ENCODE measurements around the gene RALGPS1.

DNA sequence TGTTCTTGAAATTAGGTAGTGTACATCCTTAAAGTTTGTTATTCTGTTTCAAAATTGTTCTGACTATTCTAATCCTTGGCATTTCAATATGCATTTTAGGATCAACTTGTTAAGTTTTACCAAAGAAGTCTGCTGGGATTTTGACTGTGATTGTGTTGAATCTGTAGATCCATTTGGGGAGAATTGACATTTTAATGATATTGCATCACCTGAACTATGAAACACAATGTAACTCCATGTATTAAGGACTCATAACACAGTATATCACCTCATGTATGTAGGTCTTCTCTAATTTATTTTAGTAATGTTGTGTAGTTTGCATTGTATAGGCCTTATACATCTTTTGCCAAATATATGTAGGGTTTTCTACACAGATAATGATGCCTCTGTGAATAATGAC lies 77.8 kb downstream of the RALGPS1 start:
- TF ChIP-seq EGR1 (IDR thresholded peaks at IDR 0.05; ENCODE audit: borderline replicate concordance, low read depth, low read length) (no peak), EZH2 (IDR thresholded peaks at IDR 0.05; ENCODE audit: low read depth, low read length, severe bottlenecking) (no peak), TAF1 (IDR thresholded peaks at IDR 0.05; ENCODE audit: low read depth, low read length) (no peak), SP1 (IDR thresholded peaks at IDR 0.05; ENCODE audit: low read depth, low read length) (no peak), POLR2AphosphoS5 (IDR thresholded peaks at IDR 0.05; ENCODE audit: low read depth, low read length) (no peak), HDAC6 (IDR thresholded peaks at IDR 0.05; ENCODE audit: low read depth, low read length) (no peak), ZNF274 (IDR thresholded peaks at IDR 0.05; ENCODE audit: borderline replicate concordance, extremely low read depth, low read length) (no peak), RBBP5 (IDR thresholded peaks at IDR 0.05; ENCODE audit: borderline replicate concordance, low read depth, low read length) (no peak)
- TF ChIP-seq, protein P1, sequence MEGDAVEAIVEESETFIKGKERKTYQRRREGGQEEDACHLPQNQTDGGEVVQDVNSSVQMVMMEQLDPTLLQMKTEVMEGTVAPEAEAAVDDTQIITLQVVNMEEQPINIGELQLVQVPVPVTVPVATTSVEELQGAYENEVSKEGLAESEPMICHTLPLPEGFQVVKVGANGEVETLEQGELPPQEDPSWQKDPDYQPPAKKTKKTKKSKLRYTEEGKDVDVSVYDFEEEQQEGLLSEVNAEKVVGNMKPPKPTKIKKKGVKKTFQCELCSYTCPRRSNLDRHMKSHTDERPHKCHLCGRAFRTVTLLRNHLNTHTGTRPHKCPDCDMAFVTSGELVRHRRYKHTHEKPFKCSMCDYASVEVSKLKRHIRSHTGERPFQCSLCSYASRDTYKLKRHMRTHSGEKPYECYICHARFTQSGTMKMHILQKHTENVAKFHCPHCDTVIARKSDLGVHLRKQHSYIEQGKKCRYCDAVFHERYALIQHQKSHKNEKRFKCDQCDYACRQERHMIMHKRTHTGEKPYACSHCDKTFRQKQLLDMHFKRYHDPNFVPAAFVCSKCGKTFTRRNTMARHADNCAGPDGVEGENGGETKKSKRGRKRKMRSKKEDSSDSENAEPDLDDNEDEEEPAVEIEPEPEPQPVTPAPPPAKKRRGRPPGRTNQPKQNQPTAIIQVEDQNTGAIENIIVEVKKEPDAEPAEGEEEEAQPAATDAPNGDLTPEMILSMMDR (IDR thresholded peaks at IDR 0.05; ENCODE audit: control extremely low read depth in 1 of 3, insufficient read depth in 1 of 3, low read depth in 1 of 3, low read length in 3 of 3): no peak
- TF ChIP-seq, protein P2, sequence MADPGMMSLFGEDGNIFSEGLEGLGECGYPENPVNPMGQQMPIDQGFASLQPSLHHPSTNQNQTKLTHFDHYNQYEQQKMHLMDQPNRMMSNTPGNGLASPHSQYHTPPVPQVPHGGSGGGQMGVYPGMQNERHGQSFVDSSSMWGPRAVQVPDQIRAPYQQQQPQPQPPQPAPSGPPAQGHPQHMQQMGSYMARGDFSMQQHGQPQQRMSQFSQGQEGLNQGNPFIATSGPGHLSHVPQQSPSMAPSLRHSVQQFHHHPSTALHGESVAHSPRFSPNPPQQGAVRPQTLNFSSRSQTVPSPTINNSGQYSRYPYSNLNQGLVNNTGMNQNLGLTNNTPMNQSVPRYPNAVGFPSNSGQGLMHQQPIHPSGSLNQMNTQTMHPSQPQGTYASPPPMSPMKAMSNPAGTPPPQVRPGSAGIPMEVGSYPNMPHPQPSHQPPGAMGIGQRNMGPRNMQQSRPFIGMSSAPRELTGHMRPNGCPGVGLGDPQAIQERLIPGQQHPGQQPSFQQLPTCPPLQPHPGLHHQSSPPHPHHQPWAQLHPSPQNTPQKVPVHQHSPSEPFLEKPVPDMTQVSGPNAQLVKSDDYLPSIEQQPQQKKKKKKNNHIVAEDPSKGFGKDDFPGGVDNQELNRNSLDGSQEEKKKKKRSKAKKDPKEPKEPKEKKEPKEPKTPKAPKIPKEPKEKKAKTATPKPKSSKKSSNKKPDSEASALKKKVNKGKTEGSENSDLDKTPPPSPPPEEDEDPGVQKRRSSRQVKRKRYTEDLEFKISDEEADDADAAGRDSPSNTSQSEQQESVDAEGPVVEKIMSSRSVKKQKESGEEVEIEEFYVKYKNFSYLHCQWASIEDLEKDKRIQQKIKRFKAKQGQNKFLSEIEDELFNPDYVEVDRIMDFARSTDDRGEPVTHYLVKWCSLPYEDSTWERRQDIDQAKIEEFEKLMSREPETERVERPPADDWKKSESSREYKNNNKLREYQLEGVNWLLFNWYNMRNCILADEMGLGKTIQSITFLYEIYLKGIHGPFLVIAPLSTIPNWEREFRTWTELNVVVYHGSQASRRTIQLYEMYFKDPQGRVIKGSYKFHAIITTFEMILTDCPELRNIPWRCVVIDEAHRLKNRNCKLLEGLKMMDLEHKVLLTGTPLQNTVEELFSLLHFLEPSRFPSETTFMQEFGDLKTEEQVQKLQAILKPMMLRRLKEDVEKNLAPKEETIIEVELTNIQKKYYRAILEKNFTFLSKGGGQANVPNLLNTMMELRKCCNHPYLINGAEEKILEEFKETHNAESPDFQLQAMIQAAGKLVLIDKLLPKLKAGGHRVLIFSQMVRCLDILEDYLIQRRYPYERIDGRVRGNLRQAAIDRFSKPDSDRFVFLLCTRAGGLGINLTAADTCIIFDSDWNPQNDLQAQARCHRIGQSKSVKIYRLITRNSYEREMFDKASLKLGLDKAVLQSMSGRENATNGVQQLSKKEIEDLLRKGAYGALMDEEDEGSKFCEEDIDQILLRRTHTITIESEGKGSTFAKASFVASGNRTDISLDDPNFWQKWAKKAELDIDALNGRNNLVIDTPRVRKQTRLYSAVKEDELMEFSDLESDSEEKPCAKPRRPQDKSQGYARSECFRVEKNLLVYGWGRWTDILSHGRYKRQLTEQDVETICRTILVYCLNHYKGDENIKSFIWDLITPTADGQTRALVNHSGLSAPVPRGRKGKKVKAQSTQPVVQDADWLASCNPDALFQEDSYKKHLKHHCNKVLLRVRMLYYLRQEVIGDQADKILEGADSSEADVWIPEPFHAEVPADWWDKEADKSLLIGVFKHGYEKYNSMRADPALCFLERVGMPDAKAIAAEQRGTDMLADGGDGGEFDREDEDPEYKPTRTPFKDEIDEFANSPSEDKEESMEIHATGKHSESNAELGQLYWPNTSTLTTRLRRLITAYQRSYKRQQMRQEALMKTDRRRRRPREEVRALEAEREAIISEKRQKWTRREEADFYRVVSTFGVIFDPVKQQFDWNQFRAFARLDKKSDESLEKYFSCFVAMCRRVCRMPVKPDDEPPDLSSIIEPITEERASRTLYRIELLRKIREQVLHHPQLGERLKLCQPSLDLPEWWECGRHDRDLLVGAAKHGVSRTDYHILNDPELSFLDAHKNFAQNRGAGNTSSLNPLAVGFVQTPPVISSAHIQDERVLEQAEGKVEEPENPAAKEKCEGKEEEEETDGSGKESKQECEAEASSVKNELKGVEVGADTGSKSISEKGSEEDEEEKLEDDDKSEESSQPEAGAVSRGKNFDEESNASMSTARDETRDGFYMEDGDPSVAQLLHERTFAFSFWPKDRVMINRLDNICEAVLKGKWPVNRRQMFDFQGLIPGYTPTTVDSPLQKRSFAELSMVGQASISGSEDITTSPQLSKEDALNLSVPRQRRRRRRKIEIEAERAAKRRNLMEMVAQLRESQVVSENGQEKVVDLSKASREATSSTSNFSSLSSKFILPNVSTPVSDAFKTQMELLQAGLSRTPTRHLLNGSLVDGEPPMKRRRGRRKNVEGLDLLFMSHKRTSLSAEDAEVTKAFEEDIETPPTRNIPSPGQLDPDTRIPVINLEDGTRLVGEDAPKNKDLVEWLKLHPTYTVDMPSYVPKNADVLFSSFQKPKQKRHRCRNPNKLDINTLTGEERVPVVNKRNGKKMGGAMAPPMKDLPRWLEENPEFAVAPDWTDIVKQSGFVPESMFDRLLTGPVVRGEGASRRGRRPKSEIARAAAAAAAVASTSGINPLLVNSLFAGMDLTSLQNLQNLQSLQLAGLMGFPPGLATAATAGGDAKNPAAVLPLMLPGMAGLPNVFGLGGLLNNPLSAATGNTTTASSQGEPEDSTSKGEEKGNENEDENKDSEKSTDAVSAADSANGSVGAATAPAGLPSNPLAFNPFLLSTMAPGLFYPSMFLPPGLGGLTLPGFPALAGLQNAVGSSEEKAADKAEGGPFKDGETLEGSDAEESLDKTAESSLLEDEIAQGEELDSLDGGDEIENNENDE (IDR thresholded peaks at IDR 0.05; ENCODE audit: insufficient replicate concordance, low read length): no peak
- TF ChIP-seq, protein P3, sequence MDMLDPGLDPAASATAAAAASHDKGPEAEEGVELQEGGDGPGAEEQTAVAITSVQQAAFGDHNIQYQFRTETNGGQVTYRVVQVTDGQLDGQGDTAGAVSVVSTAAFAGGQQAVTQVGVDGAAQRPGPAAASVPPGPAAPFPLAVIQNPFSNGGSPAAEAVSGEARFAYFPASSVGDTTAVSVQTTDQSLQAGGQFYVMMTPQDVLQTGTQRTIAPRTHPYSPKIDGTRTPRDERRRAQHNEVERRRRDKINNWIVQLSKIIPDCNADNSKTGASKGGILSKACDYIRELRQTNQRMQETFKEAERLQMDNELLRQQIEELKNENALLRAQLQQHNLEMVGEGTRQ (IDR thresholded peaks at IDR 0.05; ENCODE audit: low read length): no peak

Data from H1 (cell line).